HepG2 (cell line): ENCODE results near the gene GFER. TPM values are rescaled to one million over a fixed set of nuclear protein-coding genes. Genes with fewer than 3 reads are reported as not detected.
A peak's percentile ranks its signal among the peaks of the same experiment; 100 is the strongest.

Source experiments
- ATAC-seq: fragments of 200-7000 bp; cut with Tn5 transposase; 3 replicates; pipeline ENCODE4 v1.9.1; 2020; ENCODE audit warnings: mild to moderate bottlenecking, moderate library complexity
- BruUV-seq: library from RNA; stranded (reverse); fragments of 400-500 nt; replicated peaks from 2 replicates; lab custom pipeline; 2021; lab: Mats Ljungman, UMichigan
- CTCF ChIA-PET: fragments of 300-600 bp; formaldehyde crosslinking; extraction: SDS; loops from one replicate; lab custom pipeline; 2021; ENCODE audit warnings: low total read pairs, inconsistent platforms, low intra/inter-chr PET ratio; lab: Yijun Ruan, JAX
- POLR2A ChIA-PET: fragments of 350-600 bp; sonication (Branson Sonifier 250); formaldehyde crosslinking; loops from one replicate; lab custom pipeline; 2020; ENCODE audit warnings: antibody characterized with exemption, inconsistent platforms; lab: Yijun Ruan, JAX
- DNase-seq: peaks from one replicate; pipeline ENCODE4 v3.0.0-alpha.2; 2015; ENCODE audit warnings: low spot score
- FAIRE-seq: peaks from 3 replicates; lab custom pipeline; 2011; peaks lifted over from hg19 to GRCh38; lab: Jason Lieb, UNC
- H2AFZ ChIP-seq: one replicate; pipeline ENCODE4 v1.6.1; 2011; ENCODE audit warnings: low read length, inconsistent platforms
- H3K27ac ChIP-seq: fragments of 300-600 bp; 3 replicates; pipeline ENCODE4 v1.8.0; 2011; ENCODE audit warnings: mixed run types, mild to moderate bottlenecking, mixed read lengths, low read length, inconsistent platforms; ENCODE audit not compliant: insufficient read depth; ENCODE audit errors: extremely low read length
- H3K27me3 ChIP-seq, 2 experiments: fragments of 200-600 bp in 1 of 2; 2 replicates in 1 of 2; 3 replicates in 1 of 2; pipeline versions ENCODE4 v1.6.0 to v1.8.0; 2011; ENCODE audit warnings: low read length in 2 of 2, mild to moderate bottlenecking in 2 of 2, moderate library complexity in 2 of 2, inconsistent platforms in 1 of 2; ENCODE audit not compliant: insufficient read depth in 2 of 2, control insufficient read depth in 1 of 2
- H3K36me3 ChIP-seq, 2 experiments: fragments of 200-600 bp in 1 of 2; replicated peaks in 1 of 2; 2 replicates in 1 of 2; 3 replicates in 1 of 2; pipeline versions ENCODE4 v1.5.1 to v1.8.0; 2011; ENCODE audit warnings: low read length in 2 of 2, inconsistent platforms in 1 of 2; ENCODE audit not compliant: insufficient read depth in 2 of 2, control insufficient read depth in 1 of 2
- H3K4me1 ChIP-seq: 2 replicates; pipeline ENCODE4 v1.5.1; 2012; ENCODE audit warnings: low read length, inconsistent platforms; ENCODE audit not compliant: insufficient read depth
- H3K4me2 ChIP-seq: 2 replicates; pipeline ENCODE4 v1.6.0; 2011; ENCODE audit warnings: low read depth, low read length, inconsistent platforms
- H3K4me3 ChIP-seq, 3 experiments: fragments of 200-600 bp in 1 of 3; sonication (generic), shearing (Covaris generic) in 1 of 3; replicated peaks in 1 of 3; 2 replicates each; pipeline ENCODE4 v1.5.1; 2011 to 2016; ENCODE audit warnings: low read length in 3 of 3, inconsistent platforms in 2 of 3, low read depth in 2 of 3, mild to moderate bottlenecking in 2 of 3, control low read depth in 1 of 3, mixed read lengths in 1 of 3; ENCODE audit not compliant: insufficient read depth in 1 of 3
- H3K79me2 ChIP-seq: one replicate; pipeline ENCODE4 v1.6.1; 2011; ENCODE audit warnings: low read length, inconsistent platforms; ENCODE audit not compliant: insufficient read depth
- H3K9ac ChIP-seq: 2 replicates; pipeline ENCODE4 v1.6.0; 2011; ENCODE audit warnings: mild to moderate bottlenecking, low read depth, low read length, inconsistent platforms; ENCODE audit not compliant: insufficient read depth
- H3K9me3 ChIP-seq: 2 replicates; pipeline ENCODE4 v1.5.1; 2012; ENCODE audit warnings: mild to moderate bottlenecking, low read length
- H4K20me1 ChIP-seq: 2 replicates; pipeline ENCODE4 v1.6.0; 2011; ENCODE audit warnings: inconsistent platforms, mild to moderate bottlenecking, low read length, moderate library complexity; ENCODE audit not compliant: insufficient read depth
- HNRNPLL ChIP-seq: fragments of 200-400 bp; formaldehyde crosslinking; IDR thresholded peaks from 2 replicates; pipeline ENCODE4 v1.6.1; 2017; ENCODE audit warnings: mild to moderate bottlenecking, low read depth, low read length; ENCODE audit not compliant: poor library complexity, severe bottlenecking
- MED8 ChIP-seq: sonication (generic); formaldehyde crosslinking; IDR thresholded peaks from 2 replicates; pipeline ENCODE4 v1.8.1; 2023; ENCODE audit warnings: mild to moderate bottlenecking, missing genetic modification reagents; ENCODE audit not compliant: insufficient replicate concordance
- MXD4 ChIP-seq: IDR thresholded peaks from 2 replicates; pipeline ENCODE4 v1.6.1; 2016; ENCODE audit warnings: mild to moderate bottlenecking, missing biosample characterization, missing genetic modification reagents
- RXRB ChIP-seq: IDR thresholded peaks from 2 replicates; pipeline ENCODE4 v1.6.1; 2016; ENCODE audit warnings: borderline replicate concordance, missing genetic modification reagents, missing compliant biosample characterization
- SALL1 ChIP-seq: sonication (generic); formaldehyde crosslinking; IDR thresholded peaks from 2 replicates; pipeline ENCODE4 v1.8.0; 2022; ENCODE audit warnings: mild to moderate bottlenecking, missing genetic modification reagents
- SP1 ChIP-seq, 2 experiments: fragments of 450-650 bp in 1 of 2; sonication (generic) in 1 of 2; formaldehyde crosslinking in 1 of 2; IDR thresholded peaks; 2 replicates each; pipeline versions ENCODE4 v1.4.0 to v1.6.1; 2016 to 2020; ENCODE audit warnings: missing genetic modification reagents in 1 of 2
- THYN1 ChIP-seq: sonication (generic); formaldehyde crosslinking; IDR thresholded peaks from 2 replicates; pipeline ENCODE4 v1.8.1; 2023; ENCODE audit warnings: low read depth, mild to moderate bottlenecking, moderate library complexity, missing genetic modification reagents, borderline replicate concordance
- ZNF510 ChIP-seq: sonication (generic); formaldehyde crosslinking; IDR thresholded peaks from 2 replicates; pipeline ENCODE4 v1.4.0; 2020; ENCODE audit warnings: low read depth, mild to moderate bottlenecking, missing genetic modification reagents
- WGBS: methylation state at CpG from one replicate; pipeline ENCODE4 v1.1.6; 2017; ENCODE audit warnings: low lambda C conversion rate; 5-methylcytosine and 5-hydroxymethylcytosine counted together
- in situ Hi-C: cut with HindIII; loops from 2 replicates; pipeline ENCODE4 v1.10.0; 2017; ENCODE audit warnings: low pct_unique_long_range_greater_than_20kb; ENCODE audit not compliant: extremely low pct_ligation_motif_present
- intact Hi-C: fragments of 100-400 bp; cut with micrococcal nuclease; formaldehyde crosslinking; loops from one replicate; pipeline ENCODE4 v1.10.0; 2022; ENCODE audit not compliant: unreplicated experiment
- polyA plus RNA-seq, 8 experiments: library from polyadenylated mRNA; depleted of rRNA in 3 of 8; stranded (reverse) in 7 of 8; unstranded in 1 of 8; fragments of >200 nt; fragmentation: Illumina TruSeq in 4 of 8; extraction: Trizol in 4 of 8; gene quantifications; 2 replicates each; pipeline versions ENCODE4 v1.2.1 to v1.2.3, GENCODE V29; 2011 to 2016; ENCODE audit warnings: low read depth in 4 of 8, missing spikeins in 1 of 8, mixed read lengths in 1 of 8; ENCODE audit not compliant: insufficient read depth in 1 of 8
- total RNA-seq, 5 experiments: library from RNA; depleted of rRNA; stranded (reverse); fragments of >200 nt; fragmentation: Illumina TruSeq; extraction: Trizol; gene quantifications; 2 replicates each; pipeline ENCODE4 v1.2.3, GENCODE V29; 2016; ENCODE audit warnings: low read depth in 1 of 5
- TF ChIP-seq, protein P1 (sequence below): IDR thresholded peaks from 2 replicates; pipeline ENCODE4 v1.6.1; 2018; ENCODE audit warnings: missing genetic modification reagents, mild to moderate bottlenecking, missing compliant biosample characterization
- TF ChIP-seq, protein P2 (sequence below): IDR thresholded peaks from 2 replicates; pipeline ENCODE4 v1.6.1; 2016; ENCODE audit warnings: mild to moderate bottlenecking
- TF ChIP-seq, protein P3 (sequence below): sonication (generic); formaldehyde crosslinking; IDR thresholded peaks from 2 replicates; pipeline ENCODE4 v1.5.0; 2020; ENCODE audit warnings: mild to moderate bottlenecking, missing genetic modification reagents
- TF ChIP-seq, protein P4 (sequence below): sonication (generic); formaldehyde crosslinking; IDR thresholded peaks from 2 replicates; pipeline ENCODE4 v1.8.0; 2022; ENCODE audit warnings: mild to moderate bottlenecking, missing genetic modification reagents, borderline replicate concordance
- TF ChIP-seq, protein P5 (sequence below): sonication (generic); formaldehyde crosslinking; IDR thresholded peaks from 2 replicates; pipeline ENCODE4 v1.4.0; 2020; ENCODE audit warnings: missing genetic modification reagents, borderline replicate concordance

The GFER gene
- total and polyA plus RNA-seq, 2 of the 13 experiments (the other 11 are each of a cell fraction or from before 2014, with no cell fraction given), result 28.6 to 71.7 TPM

DNA sequence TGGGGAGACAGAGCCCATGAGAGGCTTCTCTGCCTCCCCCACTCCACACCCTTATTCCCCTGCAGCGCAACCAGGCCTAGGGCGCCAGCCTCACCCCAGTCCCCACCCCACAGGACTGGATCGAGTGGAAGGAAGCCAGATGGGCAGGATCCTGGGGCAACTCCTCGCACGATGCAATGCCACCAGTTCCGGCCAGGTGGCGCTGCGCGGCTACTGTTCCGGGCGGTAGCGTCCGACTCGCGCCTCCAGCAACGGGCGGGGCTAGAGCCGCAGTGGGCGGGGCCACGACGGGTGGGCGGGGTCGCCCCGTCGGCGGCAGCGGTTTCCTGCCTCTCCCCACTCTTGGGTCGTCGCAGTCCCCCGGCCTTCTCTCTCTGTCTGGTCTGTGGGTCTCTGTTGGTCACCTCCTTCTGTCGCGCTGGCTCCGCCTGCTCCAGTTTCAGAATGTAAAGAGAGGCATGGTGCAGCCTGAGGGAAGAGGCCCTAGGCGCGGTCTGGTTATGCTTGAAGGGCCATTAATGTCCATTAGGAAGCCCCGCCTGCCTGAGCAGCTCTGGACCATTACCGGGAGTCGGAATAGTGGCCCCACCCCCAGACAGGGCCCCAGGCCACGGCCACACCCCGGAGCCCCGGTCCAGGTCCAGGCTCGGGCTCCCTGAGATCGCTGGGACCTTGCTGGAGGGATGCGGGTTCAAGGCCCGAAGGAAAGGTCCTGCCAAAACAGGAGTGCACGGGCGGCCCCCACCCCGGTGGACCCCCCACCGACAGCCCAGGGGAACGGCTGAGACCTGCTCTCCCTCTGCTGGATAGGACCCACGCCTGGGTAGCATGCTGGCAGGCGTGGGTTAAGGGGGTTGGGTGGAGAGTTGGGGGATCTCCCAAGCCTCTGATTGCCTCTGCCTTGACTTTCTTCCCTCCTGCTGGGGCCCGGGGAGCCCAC, 39.4 kb downstream of the GFER start:
- Histone ChIP-seq H3K27ac (no peak overlapping the region), H3K36me3 (no peaks in the 10 kb centered on the region), H3K4me2 (peak overlapping the region; percentile 84), H4K20me1 (0 out of 2 replicates have a peak, but pooled peaks cover 6% of the 10 kb centered on the region), H3K9me3 (no peaks in the 10 kb centered on the region), H3K27me3 (peaks cover 3 to 29% of the 10 kb centered on the region in 2 experiments; a peak in 4 of 5 replicates), H3K4me1 (peaks cover 70% of the 10 kb centered on the region), H3K9ac (peak overlapping the region; percentile 58), H2AFZ (no peak overlapping the region), H3K4me3 (peak overlapping the region; percentile 42 to 68 (median 49); a peak in 5 of 6 replicates), H3K79me2 (peaks cover 3% of the 10 kb centered on the region)
- in situ Hi-C loops (loop anchor here (5.0 kb wide), 3 partner anchors 34 to 124 kb away; partner anchors contain the start of gene RAB26), intact Hi-C loops (loop anchor here (1.0 kb wide), 2 partner anchors 33 to 130 kb away; no protein-coding TSS in a partner anchor)
- ATAC-seq (peak; percentile 55), DNase-seq (peak; percentile 75), FAIRE-seq (peak; percentile 63)
- WGBS, result 1% methylated on average over 15 of the region's 53 CpGs
- CTCF ChIA-PET, result interaction anchor here (1.5 to 1.9 kb wide), 3 partner anchors 24 to 117 kb away, joined by 7 to 15 read pairs (median 9); partner anchors contain the start of genes NTHL1 and TSC2
- no TSS peak for BruUV-seq
- POLR2A ChIA-PET, result interaction anchor here (0.7 to 6.2 kb wide), 10 partner anchors 8 to 132 kb away, joined by 3 to 62 read pairs (median 6); partner anchors contain the start of genes NTHL1, RPS2, TRAF7 and TSC2
- TF ChIP-seq, protein P1, sequence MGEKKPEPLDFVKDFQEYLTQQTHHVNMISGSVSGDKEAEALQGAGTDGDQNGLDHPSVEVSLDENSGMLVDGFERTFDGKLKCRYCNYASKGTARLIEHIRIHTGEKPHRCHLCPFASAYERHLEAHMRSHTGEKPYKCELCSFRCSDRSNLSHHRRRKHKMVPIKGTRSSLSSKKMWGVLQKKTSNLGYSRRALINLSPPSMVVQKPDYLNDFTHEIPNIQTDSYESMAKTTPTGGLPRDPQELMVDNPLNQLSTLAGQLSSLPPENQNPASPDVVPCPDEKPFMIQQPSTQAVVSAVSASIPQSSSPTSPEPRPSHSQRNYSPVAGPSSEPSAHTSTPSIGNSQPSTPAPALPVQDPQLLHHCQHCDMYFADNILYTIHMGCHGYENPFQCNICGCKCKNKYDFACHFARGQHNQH (CRISPR knock-in tag), result peak; percentile 58
- TF ChIP-seq, protein P2, sequence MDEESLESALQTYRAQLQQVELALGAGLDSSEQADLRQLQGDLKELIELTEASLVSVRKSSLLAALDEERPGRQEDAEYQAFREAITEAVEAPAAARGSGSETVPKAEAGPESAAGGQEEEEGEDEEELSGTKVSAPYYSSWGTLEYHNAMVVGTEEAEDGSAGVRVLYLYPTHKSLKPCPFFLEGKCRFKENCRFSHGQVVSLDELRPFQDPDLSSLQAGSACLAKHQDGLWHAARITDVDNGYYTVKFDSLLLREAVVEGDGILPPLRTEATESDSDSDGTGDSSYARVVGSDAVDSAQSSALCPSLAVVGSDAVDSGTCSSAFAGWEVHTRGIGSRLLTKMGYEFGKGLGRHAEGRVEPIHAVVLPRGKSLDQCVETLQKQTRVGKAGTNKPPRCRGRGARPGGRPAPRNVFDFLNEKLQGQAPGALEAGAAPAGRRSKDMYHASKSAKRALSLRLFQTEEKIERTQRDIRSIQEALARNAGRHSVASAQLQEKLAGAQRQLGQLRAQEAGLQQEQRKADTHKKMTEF (CRISPR knock-in tag), result peak; percentile 65
- peak; percentile 44; the same call in 1 of the 2 replicates for TF ChIP-seq MXD4 (CRISPR knock-in tag)
- TF ChIP-seq SALL1 (CRISPR knock-in tag), result peak; percentile 55
- TF ChIP-seq, protein P3, sequence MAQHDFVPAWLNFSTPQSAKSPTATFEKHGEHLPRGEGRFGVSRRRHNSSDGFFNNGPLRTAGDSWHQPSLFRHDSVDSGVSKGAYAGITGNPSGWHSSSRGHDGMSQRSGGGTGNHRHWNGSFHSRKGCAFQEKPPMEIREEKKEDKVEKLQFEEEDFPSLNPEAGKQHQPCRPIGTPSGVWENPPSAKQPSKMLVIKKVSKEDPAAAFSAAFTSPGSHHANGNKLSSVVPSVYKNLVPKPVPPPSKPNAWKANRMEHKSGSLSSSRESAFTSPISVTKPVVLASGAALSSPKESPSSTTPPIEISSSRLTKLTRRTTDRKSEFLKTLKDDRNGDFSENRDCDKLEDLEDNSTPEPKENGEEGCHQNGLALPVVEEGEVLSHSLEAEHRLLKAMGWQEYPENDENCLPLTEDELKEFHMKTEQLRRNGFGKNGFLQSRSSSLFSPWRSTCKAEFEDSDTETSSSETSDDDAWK (CRISPR knock-in tag), result no peak
- TF ChIP-seq MED8, result peak; percentile 27
- TF ChIP-seq THYN1 (CRISPR knock-in tag), result 0 out of 2 replicates have a peak, but pooled peaks have one; percentile 19
- no peak for TF ChIP-seq SP1 (IDR thresholded peaks at IDR 0.05)
- TF ChIP-seq SP1 (CRISPR knock-in tag; IDR thresholded peaks at IDR 0.05), result peak; percentile 92
- TF ChIP-seq RXRB (CRISPR knock-in tag), result peak; percentile 39; the same call in 1 of the 2 replicates
- TF ChIP-seq, protein P4, sequence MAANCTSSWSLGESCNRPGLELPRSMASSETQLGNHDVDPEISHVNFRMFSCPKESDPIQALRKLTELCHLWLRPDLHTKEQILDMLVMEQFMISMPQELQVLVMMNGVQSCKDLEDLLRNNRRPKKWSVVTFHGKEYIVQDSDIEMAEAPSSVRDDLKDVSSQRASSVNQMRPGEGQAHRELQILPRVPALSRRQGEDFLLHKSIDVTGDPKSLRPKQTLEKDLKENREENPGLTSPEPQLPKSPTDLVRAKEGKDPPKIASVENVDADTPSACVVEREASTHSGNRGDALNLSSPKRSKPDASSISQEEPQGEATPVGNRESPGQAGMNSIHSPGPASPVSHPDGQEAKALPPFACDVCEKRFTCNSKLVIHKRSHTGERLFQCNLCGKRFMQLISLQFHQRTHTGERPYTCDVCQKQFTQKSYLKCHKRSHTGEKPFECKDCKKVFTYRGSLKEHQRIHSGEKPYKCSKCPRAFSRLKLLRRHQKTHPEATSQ (CRISPR knock-in tag), result no peak
- TF ChIP-seq, protein P5, sequence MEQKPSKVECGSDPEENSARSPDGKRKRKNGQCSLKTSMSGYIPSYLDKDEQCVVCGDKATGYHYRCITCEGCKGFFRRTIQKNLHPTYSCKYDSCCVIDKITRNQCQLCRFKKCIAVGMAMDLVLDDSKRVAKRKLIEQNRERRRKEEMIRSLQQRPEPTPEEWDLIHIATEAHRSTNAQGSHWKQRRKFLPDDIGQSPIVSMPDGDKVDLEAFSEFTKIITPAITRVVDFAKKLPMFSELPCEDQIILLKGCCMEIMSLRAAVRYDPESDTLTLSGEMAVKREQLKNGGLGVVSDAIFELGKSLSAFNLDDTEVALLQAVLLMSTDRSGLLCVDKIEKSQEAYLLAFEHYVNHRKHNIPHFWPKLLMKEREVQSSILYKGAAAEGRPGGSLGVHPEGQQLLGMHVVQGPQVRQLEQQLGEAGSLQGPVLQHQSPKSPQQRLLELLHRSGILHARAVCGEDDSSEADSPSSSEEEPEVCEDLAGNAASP (CRISPR knock-in tag), result peak; percentile 45; the same call in 1 of the 2 replicates
- 0 out of 2 replicates have a peak, but pooled peaks have one; percentile 59 for TF ChIP-seq ZNF510 (CRISPR knock-in tag)
- peak; percentile 49 for TF ChIP-seq HNRNPLL
